ENCODE measurements around the gene SPSB3. TPM values are rescaled to one million over a fixed set of nuclear protein-coding genes. Genes with fewer than 3 reads are reported as not detected.

Gene SPSB3
- total RNA-seq, 2 donors from 2014 or later, result 28.0 to 28.1 TPM

DNA sequence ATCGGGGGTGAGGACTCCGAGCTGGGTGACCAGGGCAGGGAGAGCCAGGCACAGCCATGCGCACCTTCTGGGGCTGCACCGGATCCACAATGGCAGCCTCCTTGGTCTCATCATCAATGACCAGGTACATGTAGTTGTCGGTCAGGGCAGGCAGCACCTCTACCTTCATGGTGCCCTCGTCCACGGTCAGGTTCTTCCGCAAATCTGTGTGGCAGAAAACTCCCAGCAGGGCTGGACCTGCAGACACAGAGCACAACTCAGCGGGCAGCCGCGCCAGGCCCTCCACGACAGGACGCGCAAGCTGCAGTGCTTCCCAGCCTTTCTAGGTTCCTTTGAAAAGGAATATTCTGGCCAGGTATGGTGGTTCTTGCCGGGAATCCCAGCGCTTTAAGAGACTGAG, 40.4 kb upstream of the SPSB3 start:
- Histone ChIP-seq H3K27me3 (ENCODE audit: control insufficient read depth, insufficient read depth, low read length, poor library complexity, severe bottlenecking) (no peaks in the 10 kb centered on the region), H3K27ac (ENCODE audit: low read depth, low read length) (no peak overlapping the region), H3K9me3 (ENCODE audit: control insufficient read depth, low read length) (no peaks in the 10 kb centered on the region), H3K9ac (ENCODE audit: extremely low read depth, low read length, poor library complexity, severe bottlenecking) (no peak overlapping the region), H3K4me1 (ENCODE audit: control insufficient read depth, insufficient read depth, low read length) (no peaks in the 10 kb centered on the region), H3K36me3 (ENCODE audit: control insufficient read depth, insufficient read depth, low read length) (peaks cover 14% of the 10 kb centered on the region), H3K4me3 (ENCODE audit: low read length) (no peak overlapping the region)
- H3K27ac Mint-ChIP-seq, result no peak overlapping the region
- no peaks in the 10 kb centered on the region for H3K27me3 Mint-ChIP-seq (ENCODE audit: insufficient read depth)
- TF ChIP-seq, protein P1, sequence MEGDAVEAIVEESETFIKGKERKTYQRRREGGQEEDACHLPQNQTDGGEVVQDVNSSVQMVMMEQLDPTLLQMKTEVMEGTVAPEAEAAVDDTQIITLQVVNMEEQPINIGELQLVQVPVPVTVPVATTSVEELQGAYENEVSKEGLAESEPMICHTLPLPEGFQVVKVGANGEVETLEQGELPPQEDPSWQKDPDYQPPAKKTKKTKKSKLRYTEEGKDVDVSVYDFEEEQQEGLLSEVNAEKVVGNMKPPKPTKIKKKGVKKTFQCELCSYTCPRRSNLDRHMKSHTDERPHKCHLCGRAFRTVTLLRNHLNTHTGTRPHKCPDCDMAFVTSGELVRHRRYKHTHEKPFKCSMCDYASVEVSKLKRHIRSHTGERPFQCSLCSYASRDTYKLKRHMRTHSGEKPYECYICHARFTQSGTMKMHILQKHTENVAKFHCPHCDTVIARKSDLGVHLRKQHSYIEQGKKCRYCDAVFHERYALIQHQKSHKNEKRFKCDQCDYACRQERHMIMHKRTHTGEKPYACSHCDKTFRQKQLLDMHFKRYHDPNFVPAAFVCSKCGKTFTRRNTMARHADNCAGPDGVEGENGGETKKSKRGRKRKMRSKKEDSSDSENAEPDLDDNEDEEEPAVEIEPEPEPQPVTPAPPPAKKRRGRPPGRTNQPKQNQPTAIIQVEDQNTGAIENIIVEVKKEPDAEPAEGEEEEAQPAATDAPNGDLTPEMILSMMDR (conservative IDR thresholded peaks at IDR 0.05), result no peak
- WGBS, 2 experiments (ENCODE audit: insufficient coverage in 1 of 2, insufficient read length in 1 of 2), result 96 to 97% methylated on average over 12 to 15 of the region's 16 CpGs
- H3K36me3 Mint-ChIP-seq (ENCODE audit: low read depth), result peaks cover 6% of the 10 kb centered on the region
- peaks cover 6% of the 10 kb centered on the region for H3K4me1 Mint-ChIP-seq
- H3K4me3 Mint-ChIP-seq, result no peak overlapping the region
- no peaks in the 10 kb centered on the region for H3K9me3 Mint-ChIP-seq
- no peak for DNase-seq

DNA sequence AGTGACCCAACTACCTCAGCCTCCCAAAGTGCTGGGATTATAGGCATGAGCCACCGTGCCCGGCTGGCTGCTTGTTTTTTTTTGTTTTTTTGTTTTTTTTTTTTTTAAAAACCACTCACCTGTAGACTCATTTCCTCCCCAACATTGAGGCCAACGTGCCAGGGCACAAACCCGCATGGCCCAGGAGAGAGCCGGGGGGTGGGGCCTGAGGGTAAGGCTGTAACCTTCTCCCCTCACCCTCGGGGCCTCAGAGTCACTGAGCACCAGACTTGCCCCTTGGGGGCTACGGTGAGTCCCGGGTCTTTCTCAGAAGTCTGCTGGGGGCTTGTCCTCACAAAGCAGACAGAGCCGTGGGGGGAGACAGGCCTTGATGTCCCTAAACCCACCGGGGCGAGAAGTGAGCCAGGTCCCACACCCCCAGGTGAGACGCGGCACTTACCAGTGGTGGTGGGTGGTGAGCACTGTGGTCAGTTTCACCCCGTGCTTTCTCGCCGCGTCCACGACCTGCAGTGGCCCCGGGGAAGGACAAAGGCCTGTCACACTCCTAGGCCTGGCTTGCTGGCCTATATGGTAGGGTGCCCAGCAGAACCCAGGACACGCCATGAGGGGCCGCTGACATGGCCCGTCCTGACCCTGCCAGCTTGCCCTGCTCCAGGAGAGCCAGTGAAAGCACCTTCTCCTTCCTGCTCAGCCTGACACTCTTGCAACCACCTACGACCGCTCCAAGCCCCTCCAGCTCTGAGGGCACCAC, 39.7 kb upstream of the SPSB3 start:
- no peaks in the 10 kb centered on the region for H3K9me3 Mint-ChIP-seq
- H3K36me3 Mint-ChIP-seq (ENCODE audit: low read depth), result peaks cover 12% of the 10 kb centered on the region

DNA sequence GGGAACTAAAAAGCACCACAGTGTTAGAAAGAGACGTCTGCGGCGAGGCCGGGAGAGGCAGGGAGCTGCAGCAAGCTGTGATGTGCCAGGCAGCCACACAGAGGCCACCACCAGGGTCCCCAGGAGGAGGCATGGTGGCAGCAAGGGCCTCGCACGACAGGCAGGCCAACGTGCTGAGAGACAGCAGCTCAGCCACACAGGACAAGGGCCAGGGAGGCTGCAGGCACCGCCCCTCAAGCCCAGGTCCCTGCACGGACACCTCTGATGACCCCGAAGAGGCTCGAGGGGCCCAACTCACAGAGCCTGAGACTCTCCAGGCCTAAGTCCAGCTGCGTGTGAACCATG, 38.5 kb upstream of the SPSB3 start:
- H3K36me3 ChIP-seq (ENCODE audit: control insufficient read depth, insufficient read depth, low read length), result peaks cover 19% of the 10 kb centered on the region
- H3K36me3 Mint-ChIP-seq (ENCODE audit: low read depth), result peaks cover 20% of the 10 kb centered on the region
- no peak overlapping the region for H3K4me3 Mint-ChIP-seq
- H3K27ac Mint-ChIP-seq, result no peak overlapping the region
- H3K9me3 ChIP-seq (ENCODE audit: control insufficient read depth, low read length), result no peaks in the 10 kb centered on the region
- H3K27me3 ChIP-seq (ENCODE audit: control insufficient read depth, insufficient read depth, low read length, poor library complexity, severe bottlenecking), result no peaks in the 10 kb centered on the region
- H3K27ac ChIP-seq (ENCODE audit: low read depth, low read length), result no peak overlapping the region
- H3K4me3 ChIP-seq (ENCODE audit: low read length), result no peak overlapping the region
- 91 to 93% methylated on average over 8 to 12 of the region's 12 CpGs for WGBS, 2 experiments (ENCODE audit: insufficient coverage in 1 of 2, insufficient read length in 1 of 2)
- peaks cover 1% of the 10 kb centered on the region for H3K4me1 Mint-ChIP-seq
- H3K9ac ChIP-seq (ENCODE audit: extremely low read depth, low read length, poor library complexity, severe bottlenecking), result no peak overlapping the region
- no peaks in the 10 kb centered on the region for H3K4me1 ChIP-seq (ENCODE audit: control insufficient read depth, insufficient read depth, low read length)
- DNase-seq, result no peak
- H3K9me3 Mint-ChIP-seq, result no peaks in the 10 kb centered on the region
- H3K27me3 Mint-ChIP-seq (ENCODE audit: insufficient read depth), result no peaks in the 10 kb centered on the region
- TF ChIP-seq, protein P1 (conservative IDR thresholded peaks at IDR 0.05), result no peak

More for the DNA sequence above, 39.7 kb upstream of the SPSB3 start:
- H3K9me3 ChIP-seq (ENCODE audit: control insufficient read depth, low read length), result no peaks in the 10 kb centered on the region
- no peak for DNase-seq
- 93 to 96% methylated on average over 17 to 22 of the region's 24 CpGs for WGBS, 2 experiments (ENCODE audit: insufficient coverage in 1 of 2, insufficient read length in 1 of 2)
- no peak overlapping the region for H3K4me3 ChIP-seq (ENCODE audit: low read length)
- Mint-ChIP-seq H3K27me3 (ENCODE audit: insufficient read depth) (no peaks in the 10 kb centered on the region), H3K4me1 (peaks cover 1% of the 10 kb centered on the region), H3K4me3 (no peak overlapping the region), H3K27ac (no peak overlapping the region)
- no peaks in the 10 kb centered on the region for H3K27me3 ChIP-seq (ENCODE audit: control insufficient read depth, insufficient read depth, low read length, poor library complexity, severe bottlenecking)
- H3K4me1 ChIP-seq (ENCODE audit: control insufficient read depth, insufficient read depth, low read length), result no peaks in the 10 kb centered on the region
- H3K27ac ChIP-seq (ENCODE audit: low read depth, low read length), result no peak overlapping the region
- no peak overlapping the region for H3K9ac ChIP-seq (ENCODE audit: extremely low read depth, low read length, poor library complexity, severe bottlenecking)
- TF ChIP-seq, protein P1 (conservative IDR thresholded peaks at IDR 0.05), result no peak
- peaks cover 14% of the 10 kb centered on the region for H3K36me3 ChIP-seq (ENCODE audit: control insufficient read depth, insufficient read depth, low read length)

Data from endodermal cell (in vitro differentiated cells).